ENCODE data around the gene RXRA. TPM values are rescaled to one million over a fixed set of nuclear protein-coding genes. Genes with fewer than 3 reads are reported as not detected.

Gene RXRA
- total RNA-seq, 1 experiment from 2014 or later = 29.9 TPM

GRCh38 chr9:134476942-134477335 is 150.7 kb downstream of the RXRA start:
- Histone ChIP-seq H2BK120ac (ENCODE audit: low read depth, low read length, poor library complexity, severe bottlenecking) (no peak overlapping the region), H2AFZ (ENCODE audit: low read length) (no peak overlapping the region), H2BK20ac (ENCODE audit: low read depth, low read length, poor library complexity, severe bottlenecking) (no peak overlapping the region), H3K4ac (ENCODE audit: low read depth, low read length) (no peak overlapping the region), H3K18ac (ENCODE audit: insufficient read length, low read depth, low read length) (no peak overlapping the region), H3K4me1 (ENCODE audit: insufficient read depth, low read length) (no peaks in the 10 kb centered on the region), H3K79me2 (ENCODE audit: insufficient read depth, low read length) (no peaks in the 10 kb centered on the region), H3K23ac (ENCODE audit: insufficient read length, low read depth, low read length) (no peak overlapping the region), H4K5ac (ENCODE audit: insufficient read length, low read depth, low read length) (no peak overlapping the region), H4K8ac (replicated peaks; ENCODE audit: insufficient read length, low read depth, low read length) (no peak overlapping the region), H2BK5ac (ENCODE audit: insufficient read length, low read length) (no peak overlapping the region), H2AK5ac (ENCODE audit: insufficient read length, low read length) (no peak overlapping the region), H3K23me2 (ENCODE audit: insufficient read length, low read depth, low read length, poor library complexity, severe bottlenecking) (no peaks in the 10 kb centered on the region), H4K91ac (ENCODE audit: insufficient read length, low read depth, low read length) (no peak overlapping the region), H3K56ac (ENCODE audit: insufficient read length, low read depth, low read length) (no peak overlapping the region), H3K4me2 (ENCODE audit: insufficient read depth, insufficient read length, low read length) (no peak overlapping the region), H3K27ac (ENCODE audit: insufficient read length, low read depth, low read length) (no peak overlapping the region), H2BK15ac (ENCODE audit: low read depth, low read length) (no peak overlapping the region), H3K27me3 (ENCODE audit: insufficient read depth, low read length) (no peaks in the 10 kb centered on the region), H3T11ph (ENCODE audit: low read length) (no peak overlapping the region), H3K14ac (ENCODE audit: insufficient read depth, low read length) (no peak overlapping the region; the same call in 1 of the 2 replicates), H4K20me1 (ENCODE audit: control insufficient read depth, insufficient read depth, insufficient read length) (no peaks in the 10 kb centered on the region), H3K9me3 (ENCODE audit: control insufficient read depth, low read depth, low read length) (no peaks in the 10 kb centered on the region), H3K79me1 (ENCODE audit: insufficient read depth, low read depth, low read length, poor library complexity, severe bottlenecking) (no peaks in the 10 kb centered on the region), H3K9ac (ENCODE audit: extremely low read depth, insufficient read length, low read length) (no peak overlapping the region), H2BK12ac (ENCODE audit: insufficient read length, low read depth, low read length) (no peak overlapping the region)
- peaks cover 4% of the 10 kb centered on the region for H3K27me3 Mint-ChIP-seq (ENCODE audit: low read depth)
- WGBS (ENCODE audit: extremely low coverage, insufficient read length, low lambda C conversion rate) = no CpG with 5 or more reads among the region's 15 CpGs
- no peak overlapping the region for H3K4me3 Mint-ChIP-seq
- H3K9me3 Mint-ChIP-seq = no peaks in the 10 kb centered on the region
- no peaks in the 10 kb centered on the region for H3K4me1 Mint-ChIP-seq
- H3K36me3 Mint-ChIP-seq (ENCODE audit: insufficient read depth in 1 of 3, low read depth in 3 of 3) = no peaks in the 10 kb centered on the region
- TF ChIP-seq, protein P1, sequence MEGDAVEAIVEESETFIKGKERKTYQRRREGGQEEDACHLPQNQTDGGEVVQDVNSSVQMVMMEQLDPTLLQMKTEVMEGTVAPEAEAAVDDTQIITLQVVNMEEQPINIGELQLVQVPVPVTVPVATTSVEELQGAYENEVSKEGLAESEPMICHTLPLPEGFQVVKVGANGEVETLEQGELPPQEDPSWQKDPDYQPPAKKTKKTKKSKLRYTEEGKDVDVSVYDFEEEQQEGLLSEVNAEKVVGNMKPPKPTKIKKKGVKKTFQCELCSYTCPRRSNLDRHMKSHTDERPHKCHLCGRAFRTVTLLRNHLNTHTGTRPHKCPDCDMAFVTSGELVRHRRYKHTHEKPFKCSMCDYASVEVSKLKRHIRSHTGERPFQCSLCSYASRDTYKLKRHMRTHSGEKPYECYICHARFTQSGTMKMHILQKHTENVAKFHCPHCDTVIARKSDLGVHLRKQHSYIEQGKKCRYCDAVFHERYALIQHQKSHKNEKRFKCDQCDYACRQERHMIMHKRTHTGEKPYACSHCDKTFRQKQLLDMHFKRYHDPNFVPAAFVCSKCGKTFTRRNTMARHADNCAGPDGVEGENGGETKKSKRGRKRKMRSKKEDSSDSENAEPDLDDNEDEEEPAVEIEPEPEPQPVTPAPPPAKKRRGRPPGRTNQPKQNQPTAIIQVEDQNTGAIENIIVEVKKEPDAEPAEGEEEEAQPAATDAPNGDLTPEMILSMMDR (conservative IDR thresholded peaks at IDR 0.05) = no peak
- no peak overlapping the region for H3K27ac Mint-ChIP-seq
- DNase-seq = no peak
